ENCODE results near the gene NCOA7. TPM values are rescaled to one million over a fixed set of nuclear protein-coding genes. Genes with fewer than 3 reads are reported as not detected.

Gene NCOA7
- total RNA-seq, 1 donor = 34.0 TPM

- Histone ChIP-seq H2AFZ (ENCODE audit: low read length) (no peak overlapping the region), H3K36me3 (ENCODE audit: insufficient read depth, low read length) (no peaks in the 10 kb centered on the region)
- no peak for TF ChIP-seq CTCF (IDR thresholded peaks at IDR 0.05; ENCODE audit: extremely low read depth, low read depth, low read length)
These were observed 59.6 kb downstream of the NCOA7 start for GRCh38 chr6:125850361-125850760.

GRCh38 chr6:125852587-125852986 lies 61.8 kb downstream of the NCOA7 start:
- Histone ChIP-seq H3K79me2 (ENCODE audit: insufficient read depth, low read length) (peaks cover 21% of the 10 kb centered on the region), H3K36me3 (ENCODE audit: insufficient read depth, low read length) (no peaks in the 10 kb centered on the region), H2AFZ (ENCODE audit: low read length) (no peak overlapping the region), H3K4me3 (ENCODE audit: insufficient read depth, low read length) (no peak overlapping the region), H3K9me3 (ENCODE audit: low read depth, low read length) (no peaks in the 10 kb centered on the region), H3K27ac (ENCODE audit: low read depth, low read length) (no peak overlapping the region), H3K27me3 (ENCODE audit: insufficient read depth, low read length) (no peaks in the 10 kb centered on the region), H3K4me2 (ENCODE audit: insufficient read depth, low read length) (no peak overlapping the region), H3K4me1 (ENCODE audit: insufficient read depth, low read length) (no peaks in the 10 kb centered on the region), H4K20me1 (ENCODE audit: insufficient read depth, low read length) (no peaks in the 10 kb centered on the region)
- DNase-seq (ENCODE audit: insufficient read length, low spot score, missing footprints) = no peak
- TF ChIP-seq CTCF (IDR thresholded peaks at IDR 0.05; ENCODE audit: extremely low read depth, low read depth, low read length) = no peak

More at GRCh38 chr6:125850361-125850760, 59.6 kb downstream of the NCOA7 start:
- Histone ChIP-seq H3K4me1 (ENCODE audit: insufficient read depth, low read length) (no peaks in the 10 kb centered on the region), H3K9me3 (ENCODE audit: low read depth, low read length) (no peaks in the 10 kb centered on the region), H3K27ac (ENCODE audit: low read depth, low read length) (no peak overlapping the region), H3K27me3 (ENCODE audit: insufficient read depth, low read length) (no peaks in the 10 kb centered on the region), H3K4me2 (ENCODE audit: insufficient read depth, low read length) (no peak overlapping the region), H3K79me2 (ENCODE audit: insufficient read depth, low read length) (peaks cover 33% of the 10 kb centered on the region), H4K20me1 (ENCODE audit: insufficient read depth, low read length) (peaks cover 4% of the 10 kb centered on the region), H3K4me3 (ENCODE audit: insufficient read depth, low read length) (no peak overlapping the region)
- no peak for DNase-seq (ENCODE audit: insufficient read length, low spot score, missing footprints)

GRCh38 chr6:125853168-125853567 lies 62.4 kb downstream of the NCOA7 start:
- Histone ChIP-seq H2AFZ (ENCODE audit: low read length) (no peak overlapping the region), H4K20me1 (ENCODE audit: insufficient read depth, low read length) (no peaks in the 10 kb centered on the region), H3K4me2 (ENCODE audit: insufficient read depth, low read length) (no peak overlapping the region), H3K79me2 (ENCODE audit: insufficient read depth, low read length) (peaks cover 21% of the 10 kb centered on the region), H3K4me3 (ENCODE audit: insufficient read depth, low read length) (no peak overlapping the region), H3K36me3 (ENCODE audit: insufficient read depth, low read length) (no peaks in the 10 kb centered on the region), H3K4me1 (ENCODE audit: insufficient read depth, low read length) (no peaks in the 10 kb centered on the region), H3K9me3 (ENCODE audit: low read depth, low read length) (no peaks in the 10 kb centered on the region), H3K27ac (ENCODE audit: low read depth, low read length) (no peak overlapping the region), H3K27me3 (ENCODE audit: insufficient read depth, low read length) (no peaks in the 10 kb centered on the region)
- TF ChIP-seq CTCF (IDR thresholded peaks at IDR 0.05; ENCODE audit: extremely low read depth, low read depth, low read length) = no peak
- DNase-seq (ENCODE audit: insufficient read length, low spot score, missing footprints) = no peak

- H3K79me2 ChIP-seq (ENCODE audit: insufficient read depth, low read length) = peaks cover 21% of the 10 kb centered on the region
- H3K9me3 ChIP-seq (ENCODE audit: low read depth, low read length) = no peaks in the 10 kb centered on the region
- no peak overlapping the region for H2AFZ ChIP-seq (ENCODE audit: low read length)
- H3K27me3 ChIP-seq (ENCODE audit: insufficient read depth, low read length) = no peaks in the 10 kb centered on the region
- no peak overlapping the region for H3K4me2 ChIP-seq (ENCODE audit: insufficient read depth, low read length)
- no peak overlapping the region for H3K27ac ChIP-seq (ENCODE audit: low read depth, low read length)
- no peaks in the 10 kb centered on the region for H4K20me1 ChIP-seq (ENCODE audit: insufficient read depth, low read length)
- H3K4me3 ChIP-seq (ENCODE audit: insufficient read depth, low read length) = no peak overlapping the region
- H3K4me1 ChIP-seq (ENCODE audit: insufficient read depth, low read length) = no peaks in the 10 kb centered on the region
- no peak for DNase-seq (ENCODE audit: insufficient read length, low spot score, missing footprints)
- no peaks in the 10 kb centered on the region for H3K36me3 ChIP-seq (ENCODE audit: insufficient read depth, low read length)
- no peak for TF ChIP-seq CTCF (IDR thresholded peaks at IDR 0.05; ENCODE audit: extremely low read depth, low read depth, low read length)
These were observed 63.0 kb downstream of the NCOA7 start for GRCh38 chr6:125853756-125854155.
